Fibroblast of skin of left quadriceps (primary cell): ENCODE results near the gene CYB561.

ENCODE experiments used
- DNase-seq, 2 experiments: peaks; one replicate each; pipeline ENCODE4 v3.0.0-alpha.2; 2013; ENCODE audit warnings: low read depth in 2 of 2

The CYB561 gene

GRCh38 chr17:63445954-63446752 lies at the start of gene CYB561:
CYB561 (minus strand) TSS chr17:63446306; CDS start chr17:63437547, 8,759 bp downstream.
- DNase-seq: no peak

- no peak for DNase-seq
Observed at GRCh38 chr17:63495491-63495890, 49.4 kb upstream of the CYB561 start.

GRCh38 chr17:63494300-63494928 lies 48.3 kb upstream of the CYB561 start:
- DNase-seq: no peak

GRCh38 chr17:63493411-63493810 lies 47.3 kb upstream of the CYB561 start:
- DNase-seq: no peak

GRCh38 chr17:63492940-63493339 lies 46.8 kb upstream of the CYB561 start:
- DNase-seq: no peak

GRCh38 chr17:63491977-63492618 lies 46.0 kb upstream of the CYB561 start:
- no peak for DNase-seq

GRCh38 chr17:63491413-63491812 lies 45.3 kb upstream of the CYB561 start:
- no peak for DNase-seq

GRCh38 chr17:63490858-63491400 lies 44.8 kb upstream of the CYB561 start:
- DNase-seq: no peak

GRCh38 chr17:63490329-63490728 lies 44.2 kb upstream of the CYB561 start:
- DNase-seq: no peak

GRCh38 chr17:63489291-63489690 lies 43.2 kb upstream of the CYB561 start:
- no peak for DNase-seq

GRCh38 chr17:63488851-63489250 lies 42.7 kb upstream of the CYB561 start:
- DNase-seq: no peak

GRCh38 chr17:63487014-63487339 lies 40.9 kb upstream of the CYB561 start:
- DNase-seq: no peak

GRCh38 chr17:63486317-63487013 lies 40.4 kb upstream of the CYB561 start:
- no peak for DNase-seq

GRCh38 chr17:63483655-63484575 lies 37.8 kb upstream of the CYB561 start:
- no peak for DNase-seq

GRCh38 chr17:63483038-63483437 lies 36.9 kb upstream of the CYB561 start:
- DNase-seq: no peak

GRCh38 chr17:63482509-63482908 lies 36.4 kb upstream of the CYB561 start:
- no peak for DNase-seq

- DNase-seq: no peak
Observed at GRCh38 chr17:63481488-63481870, 35.4 kb upstream of the CYB561 start.

GRCh38 chr17:63480826-63481487 lies 34.9 kb upstream of the CYB561 start:
- DNase-seq: no peak

GRCh38 chr17:63480192-63480784 lies 34.2 kb upstream of the CYB561 start:
- no peak for DNase-seq
